ENCODE results near the gene ZNF264. TPM values are rescaled to one million over a fixed set of nuclear protein-coding genes. Genes with fewer than 3 reads are reported as not detected.

The ZNF264 gene
- total RNA-seq = 10 to 100 TPM; 21.9 to 47.9 (median 35.7) TPM

GRCh38 chr19:57191141-57192076 lies at the start of gene ZNF264:
ZNF264 (plus strand) TSS chr19:57191500; CDS start chr19:57191914, 414 bp downstream.
- peak; percentile 97 for ATAC-seq (ENCODE audit: low FRiP score)
- peak; percentile 70 for DNase-seq (ENCODE audit: low spot score)
- TF ChIP-seq, protein P1, sequence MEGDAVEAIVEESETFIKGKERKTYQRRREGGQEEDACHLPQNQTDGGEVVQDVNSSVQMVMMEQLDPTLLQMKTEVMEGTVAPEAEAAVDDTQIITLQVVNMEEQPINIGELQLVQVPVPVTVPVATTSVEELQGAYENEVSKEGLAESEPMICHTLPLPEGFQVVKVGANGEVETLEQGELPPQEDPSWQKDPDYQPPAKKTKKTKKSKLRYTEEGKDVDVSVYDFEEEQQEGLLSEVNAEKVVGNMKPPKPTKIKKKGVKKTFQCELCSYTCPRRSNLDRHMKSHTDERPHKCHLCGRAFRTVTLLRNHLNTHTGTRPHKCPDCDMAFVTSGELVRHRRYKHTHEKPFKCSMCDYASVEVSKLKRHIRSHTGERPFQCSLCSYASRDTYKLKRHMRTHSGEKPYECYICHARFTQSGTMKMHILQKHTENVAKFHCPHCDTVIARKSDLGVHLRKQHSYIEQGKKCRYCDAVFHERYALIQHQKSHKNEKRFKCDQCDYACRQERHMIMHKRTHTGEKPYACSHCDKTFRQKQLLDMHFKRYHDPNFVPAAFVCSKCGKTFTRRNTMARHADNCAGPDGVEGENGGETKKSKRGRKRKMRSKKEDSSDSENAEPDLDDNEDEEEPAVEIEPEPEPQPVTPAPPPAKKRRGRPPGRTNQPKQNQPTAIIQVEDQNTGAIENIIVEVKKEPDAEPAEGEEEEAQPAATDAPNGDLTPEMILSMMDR (IDR thresholded peaks at IDR 0.05) = no peak

- ATAC-seq (ENCODE audit: low FRiP score) = no peak
- TF ChIP-seq, protein P1 (IDR thresholded peaks at IDR 0.05) = no peak
- no peak for DNase-seq (ENCODE audit: low spot score)
Observed at GRCh38 chr19:57141699-57142098, 49.6 kb upstream of the ZNF264 start.

DNA sequence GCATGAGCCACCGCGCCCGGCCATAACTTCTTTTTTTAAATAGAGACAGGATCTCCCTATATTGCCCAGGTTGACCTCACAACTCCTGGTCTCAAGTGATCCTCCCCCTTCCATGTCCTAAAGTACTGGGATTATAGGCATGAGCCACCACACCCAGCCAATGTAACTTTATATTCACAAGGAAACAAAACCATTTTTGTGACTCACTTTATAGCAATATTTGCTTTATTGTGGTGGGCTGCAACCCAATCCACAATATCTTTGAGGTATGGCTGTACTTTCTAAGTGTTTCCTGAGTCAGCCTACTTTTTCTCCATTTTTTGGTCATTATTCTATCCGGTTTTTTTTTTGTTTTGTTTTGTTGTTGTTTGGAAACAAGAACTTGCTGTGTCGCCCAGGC lies 38.4 kb upstream of the ZNF264 start:
- ATAC-seq (ENCODE audit: low FRiP score) = no peak
- TF ChIP-seq, protein P1 (IDR thresholded peaks at IDR 0.05) = no peak
- no peak for DNase-seq (ENCODE audit: low spot score)

GRCh38 chr19:57161985-57162539 lies 29.2 kb upstream of the ZNF264 start:
- peak; percentile 67 for ATAC-seq (ENCODE audit: low FRiP score)
- TF ChIP-seq, protein P1 (IDR thresholded peaks at IDR 0.05) = no peak
- no peak for DNase-seq (ENCODE audit: low spot score)

DNA sequence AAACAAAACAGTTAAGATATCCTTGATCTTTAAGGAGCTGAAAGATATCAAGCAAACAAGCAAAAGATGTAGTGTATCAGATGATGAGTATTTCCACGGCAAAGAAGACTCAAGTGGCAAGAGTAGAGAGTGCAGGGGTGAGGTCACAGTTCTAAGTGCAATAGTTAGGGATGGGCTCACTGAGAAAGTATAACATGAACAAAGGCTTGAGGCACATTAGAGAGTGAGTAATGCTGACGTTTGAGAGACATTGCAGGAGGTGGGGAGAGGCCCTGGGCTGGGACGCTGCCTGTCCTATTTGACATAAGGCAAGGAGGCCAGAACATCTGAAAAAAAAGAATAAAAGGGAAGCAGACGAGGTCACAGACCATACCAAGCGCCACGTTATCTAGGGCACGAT lies 25.5 kb upstream of the ZNF264 start:
- DNase-seq (ENCODE audit: low spot score) = no peak
- TF ChIP-seq, protein P1 (IDR thresholded peaks at IDR 0.05) = no peak
- no peak for ATAC-seq (ENCODE audit: low FRiP score)

DNA sequence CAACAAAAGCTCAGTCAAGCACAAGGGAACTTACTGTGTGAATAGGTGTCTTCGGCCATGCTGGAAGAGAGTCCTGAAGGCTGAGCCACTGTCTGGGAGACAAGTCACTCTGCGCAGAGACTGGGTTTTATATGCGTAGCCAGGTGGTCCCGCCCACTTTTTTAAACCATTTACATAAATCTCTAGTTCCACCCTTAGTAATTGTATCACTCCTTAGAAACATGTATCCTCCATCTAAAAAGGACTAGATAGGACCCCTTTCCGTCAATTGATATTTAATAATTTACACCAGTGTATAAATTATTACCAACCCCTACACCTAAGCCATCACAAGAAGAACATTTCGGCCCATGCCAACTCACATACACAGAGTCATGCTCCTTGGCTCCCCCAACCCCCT lies 23.9 kb upstream of the ZNF264 start, which contains the start of gene DUXA:
Gene DUXA, minus strand, starts transcription at position 101 of the 400 bp plus-strand sequence. Its CDS starts 42 bp downstream, at position 59.
- ATAC-seq (ENCODE audit: low FRiP score) (no peak), DNase-seq (ENCODE audit: low spot score) (no peak)

More for the DNA sequence above, 23.9 kb upstream of the ZNF264 start, which contains the start of gene DUXA:
- TF ChIP-seq, protein P1 (IDR thresholded peaks at IDR 0.05) = no peak
